Measurements from ENCODE around the gene RAD51AP1. TPM values are rescaled to one million over a fixed set of nuclear protein-coding genes. Genes with fewer than 3 reads are reported as not detected.

The RAD51AP1 gene
- total RNA-seq, 1 donor from 2014 or later: 3.8 TPM

GRCh38 chr12:4569261-4569660 lies 30.6 kb downstream of the RAD51AP1 start:
- H3K4me3 Mint-ChIP-seq (ENCODE audit: unreplicated experiment): no peak overlapping the region
- H3K4me1 Mint-ChIP-seq (ENCODE audit: low read depth): peaks cover 4% of the 10 kb centered on the region
- H3K36me3 Mint-ChIP-seq (ENCODE audit: low read depth): peaks cover 2% of the 10 kb centered on the region
- TF ChIP-seq CTCF (IDR thresholded peaks at IDR 0.05): no peak
- H3K27ac Mint-ChIP-seq (ENCODE audit: unreplicated experiment): no peak overlapping the region
- no peaks in the 10 kb centered on the region for H3K27me3 Mint-ChIP-seq (ENCODE audit: low read depth)
- no peak for DNase-seq (ENCODE audit: low spot score)
- H3K9me3 Mint-ChIP-seq (ENCODE audit: low read depth): no peaks in the 10 kb centered on the region

GRCh38 chr12:4572680-4573079 lies 34.0 kb downstream of the RAD51AP1 start:
- TF ChIP-seq CTCF (IDR thresholded peaks at IDR 0.05): no peak
- no peaks in the 10 kb centered on the region for H3K27me3 Mint-ChIP-seq (ENCODE audit: low read depth)
- H3K9me3 Mint-ChIP-seq (ENCODE audit: low read depth): no peaks in the 10 kb centered on the region
- no peak overlapping the region for H3K4me3 Mint-ChIP-seq (ENCODE audit: unreplicated experiment)
- peaks cover 2% of the 10 kb centered on the region for H3K36me3 Mint-ChIP-seq (ENCODE audit: low read depth)
- peaks cover 4% of the 10 kb centered on the region for H3K4me1 Mint-ChIP-seq (ENCODE audit: low read depth)
- no peak for DNase-seq (ENCODE audit: low spot score)
- H3K27ac Mint-ChIP-seq (ENCODE audit: unreplicated experiment): no peak overlapping the region

GRCh38 chr12:4579305-4580102 lies 40.8 kb downstream of the RAD51AP1 start:
- no peak overlapping the region for H3K4me3 Mint-ChIP-seq (ENCODE audit: unreplicated experiment)
- no peaks in the 10 kb centered on the region for H3K9me3 Mint-ChIP-seq (ENCODE audit: low read depth)
- H3K27ac Mint-ChIP-seq (ENCODE audit: unreplicated experiment): no peak overlapping the region
- peak; percentile 28 for TF ChIP-seq CTCF (IDR thresholded peaks at IDR 0.05)
- H3K36me3 Mint-ChIP-seq (ENCODE audit: low read depth): no peaks in the 10 kb centered on the region
- no peak for DNase-seq (ENCODE audit: low spot score)
- H3K27me3 Mint-ChIP-seq (ENCODE audit: low read depth): peaks cover 7% of the 10 kb centered on the region
- no peaks in the 10 kb centered on the region for H3K4me1 Mint-ChIP-seq (ENCODE audit: low read depth)

GRCh38 chr12:4580281-4580688 lies 41.6 kb downstream of the RAD51AP1 start:
- H3K9me3 Mint-ChIP-seq (ENCODE audit: low read depth): no peaks in the 10 kb centered on the region

GRCh38 chr12:4584281-4584680 lies 45.6 kb downstream of the RAD51AP1 start:
- DNase-seq (ENCODE audit: low spot score): no peak
- no peaks in the 10 kb centered on the region for H3K36me3 Mint-ChIP-seq (ENCODE audit: low read depth)
- no peak for TF ChIP-seq CTCF (IDR thresholded peaks at IDR 0.05)
- H3K27ac Mint-ChIP-seq (ENCODE audit: unreplicated experiment): no peak overlapping the region
- no peaks in the 10 kb centered on the region for H3K9me3 Mint-ChIP-seq (ENCODE audit: low read depth)
- H3K4me1 Mint-ChIP-seq (ENCODE audit: low read depth): no peaks in the 10 kb centered on the region
- peaks cover 7% of the 10 kb centered on the region for H3K27me3 Mint-ChIP-seq (ENCODE audit: low read depth)
- no peak overlapping the region for H3K4me3 Mint-ChIP-seq (ENCODE audit: unreplicated experiment)

More at GRCh38 chr12:4580281-4580688, 41.6 kb downstream of the RAD51AP1 start:
- Mint-ChIP-seq H3K36me3 (ENCODE audit: low read depth) (no peaks in the 10 kb centered on the region), H3K4me3 (ENCODE audit: unreplicated experiment) (no peak overlapping the region), H3K4me1 (ENCODE audit: low read depth) (no peaks in the 10 kb centered on the region), H3K27ac (ENCODE audit: unreplicated experiment) (no peak overlapping the region), H3K27me3 (ENCODE audit: low read depth) (peaks cover 7% of the 10 kb centered on the region)
- no peak for DNase-seq (ENCODE audit: low spot score)
- TF ChIP-seq CTCF (IDR thresholded peaks at IDR 0.05): no peak

Measured in chondrocyte (in vitro differentiated cells).